Stimulated activated CD4-positive, alpha-beta T cell treated with anti-CD3 and anti-CD28 coated beads, Interleukin-1b, Interleukin-23, amount 100 ng/mL, for 4 hours (primary cell): ENCODE data around the gene RPTOR.
"Not testable (repeated sequence)": the region's sequence is repeated elsewhere in the genome, so short reads cannot be mapped to it uniquely, and the experiment has no call there.

ENCODE experiments used
- DNase-seq, 2 donors: peaks; one replicate each; pipeline ENCODE4 v3.0.0-alpha.2; 2020; ENCODE audit warnings: low read depth in 2 of 2

Gene RPTOR

DNA sequence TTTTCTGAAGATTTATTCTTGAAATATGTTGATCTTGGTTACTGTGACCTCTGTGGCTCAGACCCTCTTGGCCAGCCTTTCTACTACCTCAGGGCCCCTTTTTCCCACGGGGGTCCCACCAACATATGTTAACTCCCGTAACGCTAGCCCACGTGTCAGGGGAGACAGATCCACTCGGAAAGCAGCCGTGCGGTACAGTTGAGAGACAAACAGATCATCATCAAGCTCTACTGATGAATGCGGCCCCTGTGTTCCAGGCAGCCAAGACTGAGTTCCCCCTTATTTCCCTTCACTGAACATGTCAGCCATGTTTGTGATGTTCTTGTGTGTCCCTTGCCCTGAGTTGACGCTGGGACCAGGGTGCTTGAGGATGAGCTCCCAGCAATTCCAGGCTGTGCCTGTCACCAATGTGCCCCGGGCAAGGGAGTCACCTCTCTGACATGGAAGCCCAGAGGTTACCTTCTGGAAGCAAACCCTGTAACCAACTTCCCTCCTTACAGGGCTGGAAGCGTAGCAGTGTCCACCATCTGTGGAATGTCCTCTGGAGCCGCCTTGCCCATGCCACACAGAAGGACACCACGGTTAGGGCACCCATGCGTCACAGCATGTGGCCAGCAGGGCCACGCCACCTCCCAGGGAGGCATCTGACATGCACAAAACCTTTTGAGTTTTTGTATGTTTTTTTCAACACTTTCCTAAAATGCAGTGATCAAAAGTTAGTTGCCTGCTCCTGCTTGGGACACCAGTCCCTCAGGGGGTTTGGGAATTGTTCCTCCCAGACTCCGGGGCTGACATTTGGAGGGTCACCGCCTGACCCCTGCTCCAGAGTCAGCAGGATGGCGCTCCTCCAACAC, 253.3 kb downstream of the RPTOR start:
- DNase-seq, result no peak

DNA sequence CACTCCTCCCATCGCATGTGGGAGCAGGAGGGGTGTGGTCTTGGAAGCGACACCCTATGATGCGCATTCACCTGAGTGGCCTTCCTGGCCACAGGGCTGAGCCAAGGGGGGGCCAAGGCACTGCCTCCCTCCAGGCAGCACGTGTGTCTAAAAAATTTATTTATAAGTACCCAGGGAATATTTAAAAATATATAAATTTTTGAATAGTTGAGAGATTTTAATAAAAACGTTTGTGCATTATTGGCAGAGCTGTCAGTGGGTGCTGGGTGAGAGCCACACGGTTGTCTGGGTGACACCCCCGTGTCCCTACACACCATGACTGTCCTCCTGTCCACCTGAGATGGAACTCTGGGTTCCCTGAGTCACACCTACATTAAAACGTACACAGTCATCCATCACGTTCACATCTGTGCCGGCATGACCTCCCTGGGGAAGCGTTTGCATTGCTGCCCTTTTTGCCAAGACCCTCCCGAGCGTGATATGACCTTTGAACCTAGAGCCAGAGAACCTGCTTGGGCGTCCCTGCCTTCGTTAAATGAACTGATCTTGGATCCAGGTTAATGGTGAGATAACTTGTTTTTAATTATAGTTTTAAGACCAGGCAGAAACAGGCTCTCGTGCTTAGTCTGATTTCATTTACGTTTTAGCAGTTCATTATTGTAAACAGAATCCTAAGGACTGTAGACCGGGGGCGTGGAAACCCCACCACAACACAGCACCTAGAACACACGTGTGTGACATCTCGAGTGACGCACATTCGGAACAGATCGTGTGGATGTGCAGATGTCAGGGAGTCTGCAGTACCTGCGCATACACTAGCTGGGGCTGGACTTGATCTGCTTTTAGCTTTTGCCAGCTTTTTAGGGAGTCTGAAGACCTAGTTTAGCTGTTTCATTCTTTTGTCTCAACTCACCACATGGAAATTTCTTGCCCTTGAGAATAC, 254.2 kb downstream of the RPTOR start:
- DNase-seq, result no peak

DNA sequence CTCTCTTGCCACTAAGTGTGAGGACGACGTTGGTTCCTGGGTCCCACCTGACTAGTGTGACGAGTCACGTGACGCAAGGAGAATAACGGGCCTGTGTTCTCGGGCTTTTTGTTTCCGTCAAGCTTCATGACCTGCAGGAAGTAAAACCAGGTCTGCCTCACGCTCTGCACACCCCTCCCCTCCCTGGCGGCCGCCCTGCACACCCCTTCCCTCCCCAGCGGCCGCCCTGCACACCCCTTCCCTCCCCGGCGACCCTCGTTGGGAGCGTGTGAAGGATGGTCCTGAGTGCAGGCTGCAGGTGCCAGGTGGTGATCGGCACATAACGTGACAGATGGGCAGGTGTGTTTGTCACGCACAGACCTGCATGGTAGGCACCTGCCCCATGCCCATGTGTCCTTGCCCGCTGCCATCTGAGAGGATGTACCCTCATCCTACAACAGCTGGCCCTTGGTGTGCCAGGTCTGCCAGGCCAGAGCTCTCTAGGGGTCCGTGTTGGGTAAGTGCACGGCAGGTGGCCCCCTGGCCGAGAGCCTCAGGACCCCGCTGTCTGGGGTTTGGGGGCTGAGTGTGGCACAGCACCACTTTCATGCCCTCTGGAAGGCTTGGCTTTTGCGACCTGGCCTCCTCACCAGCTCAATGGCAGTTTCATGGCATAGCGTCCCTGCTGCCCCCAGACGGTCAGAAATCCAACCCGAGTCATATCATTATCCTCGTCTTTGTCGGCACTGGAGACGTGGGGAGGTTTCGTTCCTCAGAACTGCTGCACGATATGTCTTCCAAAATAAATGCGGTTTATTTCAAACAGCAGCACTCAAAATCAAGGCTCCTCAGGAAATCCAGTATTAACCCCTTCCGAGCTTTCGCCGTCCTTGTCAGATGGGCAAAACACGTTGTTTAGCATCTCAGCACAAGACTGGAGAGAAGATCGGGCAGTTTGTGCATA, 255.2 kb downstream of the RPTOR start:
- no peak for DNase-seq

DNA sequence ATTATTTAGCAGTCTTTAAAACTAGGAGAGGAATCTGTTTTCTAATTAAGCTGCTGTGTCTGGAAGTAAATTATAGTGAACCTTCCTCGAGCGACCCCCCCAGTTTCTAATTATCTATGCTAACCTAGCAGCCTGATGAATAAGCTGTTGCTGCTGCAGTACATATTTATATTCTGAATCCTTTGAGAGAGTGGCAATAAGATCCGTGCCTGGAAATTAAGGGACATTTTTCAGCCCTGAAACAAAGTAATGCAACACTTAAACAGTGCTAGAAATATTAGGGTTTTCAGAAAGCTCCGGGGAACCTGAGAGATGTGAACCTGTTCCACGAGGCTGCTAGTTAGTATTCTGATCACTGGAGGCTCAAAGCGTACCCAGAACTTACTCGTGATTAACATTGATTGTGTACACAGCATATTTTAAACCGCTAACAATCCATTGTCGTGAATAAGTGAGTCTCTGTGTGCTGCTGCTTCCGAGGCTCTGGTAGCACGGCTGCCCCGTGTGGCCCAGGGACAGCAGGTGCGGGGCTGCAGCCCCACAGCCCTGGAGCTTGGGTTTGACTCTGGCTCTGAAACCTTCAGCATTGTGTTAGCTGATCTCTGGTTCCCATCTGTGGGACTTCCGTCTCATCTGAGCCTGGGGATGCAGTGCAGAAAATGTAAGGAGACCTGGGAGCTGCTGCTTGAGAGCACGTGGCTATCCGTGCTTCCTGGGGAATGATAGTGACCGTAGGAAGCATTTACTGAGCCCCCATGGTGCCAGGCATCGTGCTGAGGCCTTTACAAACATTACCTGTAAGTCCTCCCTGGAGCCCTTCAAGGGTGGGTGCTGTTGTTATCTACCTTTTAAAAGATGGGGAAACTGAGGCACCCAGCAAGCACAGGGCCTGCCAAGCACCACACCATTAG, 256.1 kb downstream of the RPTOR start:
- DNase-seq, result no peak

DNA sequence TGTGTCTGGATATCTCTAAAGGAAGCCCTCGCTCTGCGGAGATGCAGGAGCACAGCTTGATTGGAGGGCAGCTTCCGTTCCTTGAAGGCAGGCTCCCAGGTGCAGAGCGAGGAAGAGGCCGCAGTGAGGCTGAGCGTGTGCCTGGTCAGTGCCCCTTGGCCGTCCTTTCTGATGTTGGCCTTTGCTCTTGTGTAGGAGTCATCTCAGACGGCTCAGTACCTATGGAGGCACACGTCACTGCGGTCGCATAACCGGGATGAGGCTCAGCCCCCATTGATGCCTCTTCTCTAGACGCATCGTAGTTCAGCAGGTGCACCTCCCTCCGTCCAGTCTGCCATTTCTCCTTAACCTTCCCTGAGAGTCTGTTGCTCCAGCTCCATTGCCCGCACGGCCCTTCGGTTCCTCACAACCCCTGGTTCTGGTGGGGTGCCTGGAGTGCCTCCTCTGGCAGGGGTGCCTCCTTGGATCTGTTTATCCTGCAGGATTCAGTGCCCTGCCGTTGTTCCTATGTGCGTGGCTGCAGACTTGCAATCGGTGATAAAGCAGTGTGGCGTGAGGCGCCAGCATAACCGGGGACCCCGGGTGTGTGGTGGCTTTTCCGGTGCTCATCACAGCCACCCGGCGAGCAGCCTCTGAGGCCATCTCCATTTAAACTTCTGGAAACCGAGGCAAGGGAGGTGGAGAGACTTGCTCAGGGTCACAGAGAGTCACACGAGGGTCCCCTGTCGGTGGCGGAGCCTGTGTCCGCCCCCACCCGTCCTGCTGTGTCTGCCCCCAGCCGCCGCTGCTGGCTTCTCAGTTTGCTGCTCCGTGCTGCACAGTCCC, 258.2 kb downstream of the RPTOR start:
- no peak for DNase-seq

DNA sequence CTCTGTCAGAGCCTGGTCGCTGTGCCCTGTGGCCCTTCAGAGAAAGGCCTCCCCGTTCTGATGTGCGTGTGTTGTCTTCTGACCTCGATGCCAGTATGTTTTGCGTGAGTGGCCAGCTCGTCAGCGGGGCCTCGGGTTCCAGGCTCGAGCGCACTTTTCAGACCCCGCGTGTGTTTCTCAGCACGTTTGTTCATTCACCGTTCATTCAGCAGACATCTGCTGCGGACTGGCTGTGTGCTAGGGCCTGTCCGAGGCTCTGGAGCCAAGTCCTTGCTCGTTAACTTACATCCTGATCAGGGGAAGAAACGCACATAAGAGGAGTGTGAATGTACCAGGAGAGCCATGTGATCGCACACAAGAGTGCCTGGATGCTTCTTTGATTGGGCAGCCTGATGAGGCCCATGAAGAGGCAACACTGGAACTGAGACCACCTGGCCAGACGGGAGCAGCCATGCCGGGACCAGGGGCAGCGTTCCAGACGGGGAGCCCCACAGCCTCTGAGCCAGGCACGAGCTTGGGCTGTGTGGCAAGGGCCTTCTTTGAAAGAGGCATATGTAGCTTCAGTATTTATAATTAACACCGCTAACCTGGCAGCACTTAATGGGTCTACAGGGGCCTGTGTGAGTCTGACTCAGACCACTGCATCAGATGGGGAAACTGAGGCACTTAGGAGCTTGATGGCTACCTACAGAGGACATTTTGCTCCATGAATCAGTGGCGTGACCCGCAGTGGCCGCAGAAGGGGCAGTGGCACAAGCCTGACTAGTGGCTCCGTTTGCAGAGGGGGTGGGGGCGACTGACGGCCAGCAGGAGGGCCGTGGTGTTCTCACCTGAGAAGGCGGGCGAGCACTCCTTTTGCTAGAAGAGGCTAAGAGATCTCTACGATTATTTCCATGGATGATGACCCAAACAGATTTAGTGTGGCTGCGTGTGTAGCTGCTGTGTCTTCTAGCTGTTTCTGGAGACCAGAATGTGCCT, 259.1 kb downstream of the RPTOR start:
- no peak for DNase-seq

DNA sequence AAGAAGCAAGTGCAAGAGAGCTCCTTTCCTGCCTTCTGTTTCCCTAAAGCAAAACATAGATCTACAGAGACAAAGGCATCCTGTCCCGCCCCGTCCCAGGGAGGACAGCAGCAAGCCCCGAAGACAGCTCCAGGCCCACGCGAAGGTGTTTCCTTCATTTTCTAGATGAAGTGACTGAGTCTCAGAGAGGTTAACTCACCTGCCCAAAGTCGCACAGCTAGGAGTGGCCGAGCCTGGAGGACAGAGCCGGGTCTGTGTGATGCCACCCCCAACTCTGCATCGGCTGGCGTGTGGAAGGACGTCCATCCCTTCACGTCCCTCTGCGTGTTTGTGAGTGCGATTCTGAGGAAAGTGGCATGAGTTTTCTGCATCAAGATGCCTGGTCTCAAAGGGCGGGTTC, 259.8 kb downstream of the RPTOR start:
- DNase-seq, result no peak

DNA sequence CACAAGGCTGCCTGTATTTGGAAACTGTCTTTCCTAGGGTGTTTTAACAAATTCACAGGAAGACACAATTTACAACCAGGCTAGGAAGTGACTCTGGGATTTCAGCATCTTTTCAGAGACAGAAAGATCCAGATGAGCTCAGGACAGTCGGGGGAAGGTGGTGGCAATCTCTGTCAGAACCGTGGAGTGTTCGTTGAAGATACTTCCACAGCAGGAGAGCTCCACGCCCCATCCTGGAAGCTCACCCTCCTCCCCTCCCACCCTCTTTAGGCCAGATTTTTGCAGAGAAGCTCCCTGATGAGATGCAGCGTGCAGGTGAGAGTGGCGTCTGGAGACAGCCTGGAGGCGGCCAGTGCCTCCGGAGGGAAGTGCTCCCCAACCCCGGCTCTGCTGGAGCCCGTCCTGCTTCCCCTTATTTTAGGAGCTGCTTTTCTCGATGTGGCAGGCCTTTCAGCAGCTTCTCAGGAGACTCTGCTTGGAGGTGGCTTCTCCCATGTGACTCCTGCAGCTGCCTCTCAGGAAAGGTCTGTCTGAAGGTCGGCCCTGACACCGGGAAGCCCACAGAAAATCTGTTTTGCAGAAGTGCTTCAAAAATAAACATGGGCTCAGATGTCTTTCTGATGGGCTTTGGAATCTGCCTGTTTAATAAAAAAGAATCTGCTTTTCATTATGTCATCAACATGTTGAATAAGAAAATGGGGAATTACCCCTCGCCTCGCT, 260.6 kb downstream of the RPTOR start:
- no peak for DNase-seq

DNA sequence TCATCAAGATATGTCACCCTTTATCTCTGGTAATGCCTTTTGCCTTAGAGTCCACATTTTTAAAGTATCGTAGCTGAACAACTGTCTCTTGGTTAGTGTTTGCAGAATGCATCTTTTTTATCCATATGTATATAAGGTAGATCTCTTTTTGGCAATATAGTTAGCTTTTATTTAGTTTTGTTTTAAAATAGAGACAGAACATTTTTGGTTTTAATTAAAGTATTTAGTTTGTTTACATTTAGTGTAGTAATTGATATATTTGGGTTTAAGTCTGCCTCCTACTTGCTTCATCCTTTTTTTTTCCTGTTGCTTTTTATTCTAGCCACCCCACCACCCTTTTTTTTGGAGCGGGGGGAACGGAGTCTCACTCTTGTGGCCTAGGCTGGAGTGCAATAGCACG, 262.4 kb downstream of the RPTOR start:
- no peak for DNase-seq

DNA sequence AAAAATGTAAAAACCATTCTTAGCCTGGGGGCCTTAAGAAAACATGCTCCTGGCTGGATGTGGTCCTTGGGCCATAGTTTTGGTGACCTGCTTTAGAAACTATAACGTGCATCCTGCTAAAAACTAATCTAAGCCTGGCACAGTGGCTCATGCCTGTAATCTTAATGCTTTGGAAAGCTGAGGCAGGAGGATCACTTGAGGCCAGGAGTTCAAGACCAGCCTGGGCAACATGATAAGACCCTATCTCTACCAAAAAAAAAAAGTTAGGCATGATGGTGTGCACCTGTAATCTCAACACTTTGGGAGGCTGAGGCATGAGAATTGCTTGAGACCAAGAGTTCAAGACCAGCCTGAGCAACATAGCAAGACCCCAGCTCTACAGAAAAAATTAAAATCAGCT, 263.2 kb downstream of the RPTOR start:
- no peak for DNase-seq

DNA sequence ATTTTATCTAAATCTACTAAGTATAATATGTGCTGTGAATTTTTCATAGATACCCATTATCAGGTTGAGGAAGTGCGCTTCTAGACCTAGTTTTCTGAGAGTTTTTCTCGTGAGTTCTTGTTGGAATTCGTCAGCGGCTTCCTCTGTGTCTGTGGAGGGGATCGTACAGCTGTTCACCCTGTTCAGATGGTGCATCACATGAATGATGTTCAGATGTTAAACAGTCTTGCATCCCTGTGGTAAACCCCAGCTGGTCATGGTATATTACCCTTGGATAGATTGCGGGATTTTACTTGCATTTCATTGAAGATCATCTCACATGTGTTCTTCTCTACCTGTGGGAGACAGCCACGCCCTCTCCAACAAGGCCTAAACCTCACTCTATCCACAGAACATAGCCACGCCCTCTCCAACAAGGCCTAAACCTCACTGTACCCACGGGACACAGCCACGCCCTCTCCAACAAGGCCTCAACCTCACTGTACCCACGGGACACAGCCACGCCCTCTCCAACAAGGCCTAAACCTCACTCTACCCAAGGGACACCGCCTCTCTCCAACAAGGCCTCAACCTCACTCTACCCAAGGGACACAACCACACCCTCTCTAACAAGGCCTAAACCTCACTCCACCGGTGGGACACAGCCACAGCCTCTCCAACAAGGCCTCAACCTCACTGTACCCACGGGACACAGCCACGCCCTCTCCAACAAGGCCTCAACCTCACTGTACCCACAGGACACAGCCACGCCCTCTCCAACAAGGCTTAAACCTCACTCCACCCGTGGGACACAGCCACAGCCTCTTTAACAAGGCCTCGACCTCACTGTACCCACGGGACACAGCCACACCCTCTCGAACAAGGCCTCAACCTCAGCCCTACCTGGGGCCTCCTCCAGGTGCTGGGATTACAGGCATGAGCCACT, 266.8 kb downstream of the RPTOR start:
- DNase-seq, result no peak

DNA sequence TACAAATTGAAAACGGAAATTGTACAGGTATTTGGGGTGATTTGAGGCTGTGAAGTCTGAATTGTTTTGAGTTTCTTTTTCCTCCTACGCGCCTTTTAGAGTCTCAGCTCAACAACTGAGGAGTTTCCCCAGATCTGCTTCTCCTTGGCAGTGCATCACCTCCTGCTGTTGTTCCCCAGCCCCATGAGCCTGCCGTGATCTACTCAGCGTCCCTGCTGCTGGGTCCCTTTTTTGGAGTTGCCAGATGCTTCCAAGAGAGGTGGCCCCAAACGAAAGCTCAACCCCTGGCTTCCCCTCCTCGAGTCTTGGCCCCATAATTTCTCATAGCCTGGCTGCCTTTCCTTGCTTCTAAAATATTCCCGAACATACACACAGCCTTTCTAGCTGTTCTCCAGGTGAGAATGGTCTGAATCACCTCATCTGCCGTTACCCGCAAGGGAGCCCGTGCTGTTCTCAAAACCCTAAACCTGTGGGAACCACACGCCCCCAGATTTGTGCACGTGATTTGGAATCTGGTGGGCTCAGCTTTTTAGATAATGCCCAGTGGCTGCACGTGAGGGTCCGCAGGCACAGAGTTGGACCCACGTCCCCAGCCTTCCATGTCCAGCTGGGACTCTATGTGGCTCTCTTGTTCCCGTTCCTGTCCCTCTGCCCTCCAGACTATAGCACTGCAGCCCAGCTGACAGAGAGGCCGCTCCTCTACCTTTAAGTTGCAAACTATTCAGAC, 267.9 kb downstream of the RPTOR start:
- no peak for DNase-seq

DNA sequence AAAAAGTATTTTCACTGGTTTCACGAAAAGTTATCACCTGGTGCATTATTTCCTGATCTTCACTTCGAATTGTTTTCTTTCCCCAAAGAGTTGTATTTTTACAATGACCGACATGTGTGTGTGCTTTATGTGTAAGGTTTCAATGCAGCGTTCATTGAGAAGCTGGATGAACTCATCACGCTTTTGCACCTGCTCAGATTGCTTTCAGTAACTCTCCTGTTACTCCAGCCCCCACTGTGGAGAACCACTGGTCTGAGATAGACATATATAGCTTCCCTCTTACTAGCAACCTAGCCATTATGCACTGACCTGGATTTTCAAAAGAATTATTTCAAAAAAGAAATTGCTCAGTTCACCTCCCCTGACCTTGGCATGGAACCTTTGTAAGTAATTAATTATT, 268.7 kb downstream of the RPTOR start:
- DNase-seq, result no peak

DNA sequence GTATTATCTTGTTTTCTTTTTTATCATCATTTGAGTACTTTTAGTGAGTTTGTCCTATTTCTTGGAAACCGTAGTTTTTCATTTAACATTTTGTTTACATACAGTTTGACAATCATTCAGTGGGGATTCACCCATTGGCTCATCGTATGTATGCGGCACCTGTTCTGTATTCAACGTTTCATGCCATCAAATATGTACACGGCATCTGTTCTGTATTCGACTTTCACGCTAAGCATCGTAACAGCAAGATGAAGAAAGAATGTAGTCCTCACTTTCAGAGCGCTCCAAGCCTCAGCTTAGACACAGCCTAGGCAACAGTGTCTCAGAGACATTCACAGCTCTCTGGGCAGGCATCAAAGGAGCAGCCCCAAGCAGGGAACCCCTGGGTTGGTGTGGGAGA, 269.9 kb downstream of the RPTOR start:
- DNase-seq, result no peak

DNA sequence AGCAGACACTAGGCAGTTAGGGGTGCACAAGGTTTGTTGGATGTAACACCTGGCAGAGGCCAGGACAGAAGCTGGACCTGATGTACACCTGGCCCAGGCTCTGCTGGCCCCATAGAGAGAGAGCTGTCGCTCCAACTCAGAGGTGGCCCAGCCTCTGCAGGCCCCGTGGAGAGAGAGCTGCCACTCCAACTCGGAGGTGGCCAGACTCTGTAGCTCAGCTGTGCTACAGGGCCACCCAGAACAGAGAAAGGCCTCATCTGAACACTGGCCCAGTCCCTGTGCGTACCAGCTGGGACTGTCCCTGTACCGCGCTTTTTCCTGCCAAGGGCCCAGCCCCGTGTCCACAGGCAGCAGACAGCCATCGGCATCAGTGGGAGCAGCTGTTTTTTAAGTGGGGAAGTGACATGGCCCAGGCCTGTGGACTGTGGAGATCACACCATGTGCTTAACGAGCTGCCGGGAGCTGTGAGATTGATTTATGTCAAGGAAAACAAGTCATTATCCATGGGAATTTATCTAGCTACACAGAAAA, 270.6 kb downstream of the RPTOR start:
- DNase-seq, result no peak

DNA sequence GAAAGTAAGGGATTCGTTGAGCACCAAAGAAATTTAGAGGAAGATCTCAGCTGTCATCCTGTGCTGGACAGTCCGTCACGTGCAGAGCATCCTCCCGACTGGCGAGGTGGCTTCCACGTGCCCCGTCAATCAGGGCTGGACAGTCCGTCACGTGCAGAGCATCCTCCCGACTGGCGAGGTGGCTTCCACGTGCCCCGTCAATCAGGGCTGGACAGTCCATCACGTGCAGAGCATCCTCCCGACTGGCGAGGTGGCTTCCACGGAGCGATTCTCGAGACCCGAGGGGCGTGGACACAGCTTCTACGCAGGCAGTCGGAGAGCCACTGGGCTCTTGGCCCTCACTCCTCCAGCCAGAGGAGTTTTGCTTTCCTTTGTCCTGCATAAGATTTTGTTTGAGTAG, 271.1 kb downstream of the RPTOR start:
- DNase-seq, result not testable (repeated sequence)
